K562 (cell line): ENCODE data around the gene ZFP69B. TPM values are rescaled to one million over a fixed set of nuclear protein-coding genes. Genes with fewer than 3 reads are reported as not detected.
A peak's percentile ranks its signal among the peaks of the same experiment; 100 is the strongest.

Experiments
- ATAC-seq: fragments of 200-7000 bp; cut with Tn5 transposase; 3 replicates; pipeline ENCODE4 v1.9.1; 2020; ENCODE audit warnings: moderate library complexity
- BruUV-seq: library from RNA; stranded (reverse); fragments of 400-500 nt; replicated peaks from 2 replicates; lab custom pipeline; 2021; lab: Mats Ljungman, UMichigan
- CTCF ChIA-PET: fragments of 300-600 bp; formaldehyde crosslinking; extraction: SDS; loops from one replicate; lab custom pipeline; 2021; ENCODE audit warnings: low intra/inter-chr PET ratio; lab: Yijun Ruan, JAX
- POLR2A ChIA-PET: fragments of 300-600, 350-650 bp; sonication (Branson Sonifier 250); formaldehyde crosslinking; extraction: SDS; loops from one replicate; lab custom pipeline; 2021; ENCODE audit warnings: antibody characterized with exemption, inconsistent platforms; lab: Yijun Ruan, JAX
- DNase-seq, 4 experiments: peaks; one replicate each; pipeline versions ENCODE4 v3.0.0 to v3.0.0-alpha.2; 2011 to 2018; ENCODE audit warnings: low spot score in 3 of 4, mixed read lengths in 3 of 4; ENCODE audit errors: extremely low read depth in 1 of 4
- FAIRE-seq: peaks from 2 replicates; lab custom pipeline; 2011; peaks lifted over from hg19 to GRCh38; lab: Jason Lieb, UNC
- H2AFZ ChIP-seq: 2 replicates; pipeline ENCODE4 v1.6.0; 2011; ENCODE audit warnings: low read depth, low read length, control low read depth, inconsistent platforms
- H3K27ac ChIP-seq: fragments of 200-600 bp; 3 replicates; pipeline ENCODE4 v1.8.0; 2011; ENCODE audit warnings: low read depth, mild to moderate bottlenecking, control low read depth, inconsistent platforms, low read length, moderate library complexity, mixed read lengths; ENCODE audit errors: extremely low read depth
- H3K27me3 ChIP-seq, 2 experiments: fragments of 300-600 bp in 1 of 2; 2 replicates in 1 of 2; 3 replicates in 1 of 2; pipeline versions ENCODE4 v1.6.0 to v1.8.0; 2011; ENCODE audit warnings: inconsistent platforms in 2 of 2, low read length in 2 of 2, mild to moderate bottlenecking in 1 of 2, mixed read lengths in 1 of 2, moderate library complexity in 1 of 2; ENCODE audit not compliant: control insufficient read depth in 2 of 2, insufficient read depth in 2 of 2
- H3K36me3 ChIP-seq: fragments of 300-600 bp; 3 replicates; pipeline ENCODE4 v1.8.0; 2011; ENCODE audit warnings: mild to moderate bottlenecking, low read length, inconsistent platforms; ENCODE audit not compliant: control insufficient read depth, insufficient read depth
- H3K4me1 ChIP-seq, 2 experiments: fragments of 200-600 bp in 1 of 2; replicated peaks in 1 of 2; 2 replicates in 1 of 2; 3 replicates in 1 of 2; pipeline versions ENCODE4 v1.5.1 to v1.8.0; 2011; ENCODE audit warnings: inconsistent platforms in 2 of 2, low read length in 2 of 2, mild to moderate bottlenecking in 1 of 2, mixed read lengths in 1 of 2, moderate library complexity in 1 of 2; ENCODE audit not compliant: control insufficient read depth in 2 of 2, insufficient read depth in 2 of 2
- H3K4me2 ChIP-seq: 2 replicates; pipeline ENCODE4 v1.6.1; 2011; ENCODE audit warnings: low read length, control low read depth, inconsistent platforms, mixed read lengths; ENCODE audit not compliant: insufficient read depth
- H3K4me3 ChIP-seq: fragments of 200-600 bp; sonication (generic), shearing (Covaris generic); 2 replicates; pipeline ENCODE4 v1.5.1; 2016; ENCODE audit warnings: control low read depth, inconsistent platforms
- H3K79me2 ChIP-seq: fragments of 200-600 bp; 3 replicates; pipeline ENCODE4 v1.8.0; 2011; ENCODE audit warnings: low read length, inconsistent platforms; ENCODE audit not compliant: control insufficient read depth, insufficient read depth
- H3K9ac ChIP-seq, 2 experiments: 2 replicates each; pipeline versions ENCODE4 v1.6.0 to v1.6.1; 2011; ENCODE audit warnings: low read depth in 2 of 2, low read length in 2 of 2, control low read depth in 1 of 2, inconsistent platforms in 1 of 2, mild to moderate bottlenecking in 1 of 2, mixed read lengths in 1 of 2; ENCODE audit not compliant: insufficient read depth in 1 of 2
- H3K9me1 ChIP-seq: one replicate; pipeline ENCODE4 v1.6.0; 2011; ENCODE audit warnings: inconsistent platforms, mild to moderate bottlenecking, low read length, moderate library complexity; ENCODE audit not compliant: control insufficient read depth, insufficient read depth
- H3K9me3 ChIP-seq: replicated peaks from 2 replicates; pipeline ENCODE4 v1.5.1; 2011; ENCODE audit warnings: low read depth, low read length, inconsistent platforms; ENCODE audit not compliant: control insufficient read depth, insufficient read depth
- H4K20me1 ChIP-seq: replicated peaks from 2 replicates; pipeline ENCODE4 v1.6.1; 2011; ENCODE audit warnings: low read length, inconsistent platforms, mixed read lengths; ENCODE audit not compliant: control insufficient read depth, insufficient read depth
- ASH1L ChIP-seq: fragments of 450-650 bp; IDR thresholded peaks from 2 replicates; pipeline ENCODE4 v1.6.1; 2018; ENCODE audit warnings: borderline replicate concordance, mild to moderate bottlenecking, low read depth; ENCODE audit not compliant: partially characterized antibody
- CTBP1 ChIP-seq: fragments of 450-650 bp; IDR thresholded peaks from 2 replicates; pipeline ENCODE4 v1.6.1; 2016; ENCODE audit warnings: borderline replicate concordance
- E2F3 ChIP-seq: fragments of 250-450 bp; sonication (Bioruptor Pico); IDR thresholded peaks from 2 replicates; pipeline ENCODE4 v1.4.0; 2020; ENCODE audit warnings: mild to moderate bottlenecking
- EP400 ChIP-seq: fragments of 450-650 bp; IDR thresholded peaks from 2 replicates; pipeline ENCODE4 v1.6.1; 2017; ENCODE audit warnings: antibody characterized with exemption, mild to moderate bottlenecking, moderate library complexity
- ETV1 ChIP-seq: fragments of 450-650 bp; conservative IDR thresholded peaks from 2 replicates; pipeline ENCODE4 v1.6.1; 2016; ENCODE audit warnings: missing genetic modification characterization, control low read depth, low read depth, missing compliant biosample characterization
- FOXP1 ChIP-seq: sonication (generic); formaldehyde crosslinking; IDR thresholded peaks from 2 replicates; pipeline ENCODE4 v1.8.0; 2022; ENCODE audit warnings: mild to moderate bottlenecking, missing genetic modification reagents
- HIVEP1 ChIP-seq: fragments of 250-450 bp; sonication (Bioruptor Pico); IDR thresholded peaks from 2 replicates; pipeline ENCODE4 v1.4.0; 2020; ENCODE audit warnings: mild to moderate bottlenecking
- KDM5B ChIP-seq: fragments of 200-600 bp; sonication (generic); IDR thresholded peaks from 2 replicates; pipeline ENCODE4 v1.6.1; 2012; ENCODE audit warnings: low read depth, mild to moderate bottlenecking, moderate library complexity, low read length, control low read depth, inconsistent platforms; ENCODE audit not compliant: insufficient replicate concordance
- NCOA1 ChIP-seq: fragments of 450-650 bp; IDR thresholded peaks from 2 replicates; pipeline ENCODE4 v1.6.1; 2016; ENCODE audit warnings: low read depth
- NR3C1 ChIP-seq: sonication (generic); formaldehyde crosslinking; IDR thresholded peaks from 2 replicates; pipeline ENCODE4 v1.8.1; 2022; ENCODE audit warnings: missing genetic modification reagents
- PKNOX1 ChIP-seq: fragments of 450-650 bp; IDR thresholded peaks from 2 replicates; pipeline ENCODE4 v1.6.1; 2016
- SOX6 ChIP-seq: fragments of 450-650 bp; IDR thresholded peaks from 2 replicates; pipeline ENCODE4 v1.6.1; 2014; ENCODE audit warnings: mild to moderate bottlenecking
- U2AF1 ChIP-seq: fragments of 200-400 bp; formaldehyde crosslinking; optimal IDR thresholded peaks from 2 replicates; pipeline ENCODE3; 2017; ENCODE audit warnings: mild to moderate bottlenecking, low read depth, low read length, moderate library complexity
- ZBTB1 ChIP-seq: sonication (generic); formaldehyde crosslinking; IDR thresholded peaks from 2 replicates; pipeline ENCODE4 v1.8.1; 2023; ENCODE audit warnings: missing genetic modification reagents, low read depth, mild to moderate bottlenecking, borderline replicate concordance
- ZFX ChIP-seq: sonication (generic); formaldehyde crosslinking; IDR thresholded peaks from 2 replicates; pipeline ENCODE4 v1.8.0; 2022; ENCODE audit warnings: mild to moderate bottlenecking, missing genetic modification reagents, moderate library complexity
- ZNF316 ChIP-seq: fragments of 450-650 bp; IDR thresholded peaks from 2 replicates; pipeline ENCODE4 v1.6.1; 2016
- ZNF324 ChIP-seq: fragments of 250-450 bp; sonication (Bioruptor Pico); IDR thresholded peaks from 2 replicates; pipeline ENCODE4 v1.4.0; 2020; ENCODE audit warnings: mild to moderate bottlenecking
- ZSCAN29 ChIP-seq: fragments of 450-650 bp; IDR thresholded peaks from 2 replicates; pipeline ENCODE4 v1.6.1; 2017
- WGBS: fragments of 100-300 bp; shearing (Covaris generic); methylation state at CpG from one replicate; pipeline ENCODE4 v1.1.6; 2016; ENCODE audit warnings: low coverage, mixed read lengths; ENCODE audit not compliant: insufficient coverage; ENCODE audit errors: missing lambda C conversion rate; 5-methylcytosine and 5-hydroxymethylcytosine counted together
- in situ Hi-C: fragments of 300-500 bp; cut with MboI; formaldehyde crosslinking; loops from 4 replicates; pipeline ENCODE4 v1.15.0; 2018; ENCODE audit warnings: inconsistent platforms, mixed read lengths
- intact Hi-C: fragments of 100-400 bp; cut with micrococcal nuclease; formaldehyde crosslinking; loops from 2 replicates; pipeline ENCODE4 v1.14.2; 2022
- polyA plus RNA-seq, 8 experiments: library from polyadenylated mRNA; depleted of rRNA in 4 of 8; stranded (reverse) in 5 of 8; unstranded in 3 of 8; fragments of >200 nt; fragmentation: Nextera tagmentation in 2 of 8; fragmentation: Illumina TruSeq in 1 of 8; extraction: Ambion mirVana in 2 of 8; extraction: Trizol in 1 of 8; gene quantifications; 2 replicates each; pipeline versions ENCODE4 v1.2.1 to v1.2.3, GENCODE V29; 2011 to 2014; ENCODE audit warnings: inconsistent platforms in 1 of 8, missing spikeins in 1 of 8
- total RNA-seq, 7 experiments: library from RNA; depleted of rRNA in 6 of 7; stranded (reverse); fragments of >200 nt in 6 of 7; fragmentation: Illumina TruSeq in 2 of 7; extraction: Trizol in 2 of 7; gene quantifications; 2 replicates each; pipeline versions ENCODE4 v1.2.1 to v1.2.3, GENCODE V29; 2011 to 2021; ENCODE audit warnings: low replicate concordance in 1 of 7
- TF ChIP-seq, protein P1 (sequence below): fragments of 200-400 bp; formaldehyde crosslinking; IDR thresholded peaks from 2 replicates; pipeline ENCODE4 v1.6.1; 2017; ENCODE audit warnings: mild to moderate bottlenecking, low read depth, low read length, moderate library complexity

ZFP69B gene
- total and polyA plus RNA-seq, 9 of the 15 experiments (the other 6 are each of a cell fraction or from before 2014, with no cell fraction given) = 1.6 to 10.3 (median 8.4) TPM

- no TSS peak for BruUV-seq
- TF ChIP-seq CTBP1 (peak; percentile 58; the same call in 1 of the 2 replicates), HIVEP1 (CRISPR knock-in tag) (0 out of 2 replicates have a peak, but pooled peaks have one; percentile 47), FOXP1 (CRISPR knock-in tag) (peak; percentile 97), ZBTB1 (CRISPR knock-in tag) (peak; percentile 48; the same call in 1 of the 2 replicates), ZNF324 (CRISPR knock-in tag) (no peak), ETV1 (tag) (0 out of 2 replicates have a peak, but pooled peaks have one; percentile 29), ASH1L (peak; percentile 39), KDM5B (peak; percentile 89), U2AF1 (peak; percentile 65), PKNOX1 (peak; percentile 56), ZFX (CRISPR knock-in tag) (peak; percentile 81), NR3C1 (CRISPR knock-in tag) (peak; percentile 93), E2F3 (CRISPR knock-in tag) (0 out of 2 replicates have a peak, but pooled peaks have one; percentile 30), NCOA1 (no peak), SOX6 (0 out of 2 replicates have a peak, but pooled peaks have one; percentile 23), ZSCAN29 (0 out of 2 replicates have a peak, but pooled peaks have one; percentile 27), ZNF316 (no peak), EP400 (peak; percentile 59)
- TF ChIP-seq, protein P1, sequence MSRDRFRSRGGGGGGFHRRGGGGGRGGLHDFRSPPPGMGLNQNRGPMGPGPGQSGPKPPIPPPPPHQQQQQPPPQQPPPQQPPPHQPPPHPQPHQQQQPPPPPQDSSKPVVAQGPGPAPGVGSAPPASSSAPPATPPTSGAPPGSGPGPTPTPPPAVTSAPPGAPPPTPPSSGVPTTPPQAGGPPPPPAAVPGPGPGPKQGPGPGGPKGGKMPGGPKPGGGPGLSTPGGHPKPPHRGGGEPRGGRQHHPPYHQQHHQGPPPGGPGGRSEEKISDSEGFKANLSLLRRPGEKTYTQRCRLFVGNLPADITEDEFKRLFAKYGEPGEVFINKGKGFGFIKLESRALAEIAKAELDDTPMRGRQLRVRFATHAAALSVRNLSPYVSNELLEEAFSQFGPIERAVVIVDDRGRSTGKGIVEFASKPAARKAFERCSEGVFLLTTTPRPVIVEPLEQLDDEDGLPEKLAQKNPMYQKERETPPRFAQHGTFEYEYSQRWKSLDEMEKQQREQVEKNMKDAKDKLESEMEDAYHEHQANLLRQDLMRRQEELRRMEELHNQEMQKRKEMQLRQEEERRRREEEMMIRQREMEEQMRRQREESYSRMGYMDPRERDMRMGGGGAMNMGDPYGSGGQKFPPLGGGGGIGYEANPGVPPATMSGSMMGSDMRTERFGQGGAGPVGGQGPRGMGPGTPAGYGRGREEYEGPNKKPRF = no peak
Measured at GRCh38 chr1:40476924-40477677, 26.8 kb downstream of the ZFP69B start, which contains the start of gene ZFP69. ZFP69 (plus strand) TSS chr1:40477290; CDS start chr1:40479362, 2,072 bp downstream.

More at GRCh38 chr1:40476924-40477677, 26.8 kb downstream of the ZFP69B start, which contains the start of gene ZFP69:
- Histone ChIP-seq H3K27ac (peak within 1 kb of the TSS; percentile 78), H3K9ac (peak within 1 kb of the TSS; percentile 65 to 91), H3K79me2 (peaks cover 10% of the 10 kb centered on the region; the same call in 2 of the 3 replicates), H3K4me2 (peak within 1 kb of the TSS; percentile 91), H2AFZ (peak within 1 kb of the TSS; percentile 98), H3K4me3 (peak within 1 kb of the TSS; percentile 67), H3K36me3 (peaks cover 5% of the 10 kb centered on the region; the same call in 2 of the 3 replicates), H3K27me3 (no peaks in the 10 kb centered on the region), H3K9me3 (peaks cover 11% of the 10 kb centered on the region; the same call in 1 of the 2 replicates), H4K20me1 (no peaks in the 10 kb centered on the region), H3K4me1 (peaks cover 10 to 11% of the 10 kb centered on the region in 2 experiments; a peak in 3 of 5 replicates), H3K9me1 (no peaks in the 10 kb centered on the region)
- in situ Hi-C loops = no loop called here
- WGBS = 13% methylated on average over 50 of the region's 65 CpGs
- FAIRE-seq (no peak), DNase-seq (peak; percentile 88 to 94 (median 92)), ATAC-seq (peak; percentile 97)
- intact Hi-C loops = no loop called here
- ChIA-PET CTCF (no interaction called here), POLR2A (interaction anchor here (1.2 to 2.3 kb wide), 2 partner anchors 23 to 26 kb away, joined by 3 to 7 read pairs; partner anchors contain the start of gene ZFP69B)
